Nephron progenitor cell (in vitro differentiated cells): ENCODE data around the gene ZKSCAN2.

Source experiments
- DNase-seq: peaks from one replicate; pipeline ENCODE4 v3.0.0; 2021
- H3K27ac Mint-ChIP-seq: 2 replicates; pipeline ENCODE4 v1.8.0; 2021; ENCODE audit warnings: mild to moderate bottlenecking, moderate library complexity, mixed read lengths
- H3K27me3 Mint-ChIP-seq: 2 replicates; pipeline ENCODE4 v1.8.0; 2021; ENCODE audit warnings: mild to moderate bottlenecking, low read depth, mixed read lengths; ENCODE audit not compliant: poor library complexity
- H3K36me3 Mint-ChIP-seq: 2 replicates; pipeline ENCODE4 v1.8.0; 2021; ENCODE audit warnings: low read depth, mixed read lengths
- H3K4me1 Mint-ChIP-seq: 2 replicates; pipeline ENCODE4 v1.8.0; 2021; ENCODE audit warnings: mixed read lengths
- H3K4me3 Mint-ChIP-seq: 2 replicates; pipeline ENCODE4 v1.8.0; 2021; ENCODE audit warnings: mild to moderate bottlenecking, moderate library complexity, mixed read lengths
- H3K9me3 Mint-ChIP-seq: 2 replicates; pipeline ENCODE4 v1.8.0; 2021; ENCODE audit warnings: mild to moderate bottlenecking, moderate library complexity, mixed read lengths
- CTCF ChIP-seq: fragments of 200-600 bp; sonication (generic); IDR thresholded peaks from 2 replicates; pipeline ENCODE4 v1.5.0; 2021; ENCODE audit warnings: antibody characterized with exemption

The ZKSCAN2 gene

GRCh38 chr16:25253322-25253721 lies 4.3 kb downstream of the ZKSCAN2 start:
- TF ChIP-seq CTCF, result no peak
- peaks cover 9% of the 10 kb centered on the region for H3K27me3 Mint-ChIP-seq
- H3K4me3 Mint-ChIP-seq, result no peak overlapping the region
- no peak for DNase-seq
- peaks cover 63% of the 10 kb centered on the region for H3K36me3 Mint-ChIP-seq
- H3K9me3 Mint-ChIP-seq, result peaks cover 19% of the 10 kb centered on the region
- H3K4me1 Mint-ChIP-seq, result peaks cover 25% of the 10 kb centered on the region
- H3K27ac Mint-ChIP-seq, result no peak overlapping the region

DNA sequence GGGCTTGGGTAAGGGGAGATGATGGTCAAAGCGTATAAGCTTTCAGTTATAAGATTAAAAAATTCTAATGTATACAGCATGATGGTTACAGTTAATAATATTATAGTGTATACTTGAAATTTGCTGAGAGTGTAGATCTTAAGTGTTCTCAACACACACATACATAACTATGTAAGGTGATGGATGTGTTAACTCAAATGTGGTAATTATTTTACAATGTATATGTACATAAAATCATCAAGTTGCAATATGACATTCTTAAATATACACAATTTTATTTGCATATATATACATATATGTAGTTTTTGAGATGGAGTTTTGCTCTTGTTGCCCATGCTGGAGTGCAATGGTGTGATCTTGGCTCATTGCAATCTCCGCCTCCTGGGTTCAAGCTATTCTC lies 7.2 kb downstream of the ZKSCAN2 start:
- Mint-ChIP-seq H3K27ac (no peak overlapping the region), H3K4me1 (peaks cover 10% of the 10 kb centered on the region), H3K9me3 (peaks cover 32% of the 10 kb centered on the region), H3K36me3 (peaks cover 87% of the 10 kb centered on the region), H3K4me3 (no peak overlapping the region), H3K27me3 (peaks cover 2% of the 10 kb centered on the region)
- DNase-seq, result no peak
- TF ChIP-seq CTCF, result no peak

DNA sequence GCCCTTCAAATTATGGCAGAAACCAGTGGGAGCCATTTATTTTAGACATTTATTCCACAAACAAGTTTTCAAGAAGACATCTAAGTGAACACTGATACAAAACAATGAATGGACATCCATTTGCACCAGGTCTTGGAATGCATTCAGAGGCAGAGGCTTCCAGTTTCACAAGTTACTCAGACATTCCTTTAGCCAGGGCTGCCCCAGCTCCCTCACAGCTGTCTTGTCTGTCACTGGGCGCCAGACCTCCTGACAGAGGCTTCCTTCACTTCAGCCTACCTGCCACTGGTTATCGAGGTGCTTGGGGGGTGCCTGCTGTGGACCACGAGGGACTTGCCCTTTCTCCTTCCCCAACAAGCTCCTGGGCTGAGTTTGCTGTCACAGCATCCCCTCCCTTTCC lies 21.7 kb downstream of the ZKSCAN2 start:
- Mint-ChIP-seq H3K4me1 (no peaks in the 10 kb centered on the region), H3K4me3 (no peak overlapping the region), H3K27ac (no peak overlapping the region), H3K27me3 (peaks cover 10% of the 10 kb centered on the region), H3K36me3 (peaks cover 4% of the 10 kb centered on the region), H3K9me3 (no peaks in the 10 kb centered on the region)
- no peak for DNase-seq
- no peak for TF ChIP-seq CTCF

GRCh38 chr16:25228372-25228771 lies 29.3 kb downstream of the ZKSCAN2 start:
- Mint-ChIP-seq H3K36me3 (no peaks in the 10 kb centered on the region), H3K9me3 (no peaks in the 10 kb centered on the region), H3K4me1 (no peaks in the 10 kb centered on the region), H3K27ac (no peak overlapping the region), H3K27me3 (peaks cover 5% of the 10 kb centered on the region), H3K4me3 (no peak overlapping the region)
- DNase-seq, result no peak
- TF ChIP-seq CTCF, result no peak

GRCh38 chr16:25224731-25225319 lies 32.8 kb downstream of the ZKSCAN2 start:
- no peak overlapping the region for H3K27ac Mint-ChIP-seq

More at GRCh38 chr16:25224731-25225319, 32.8 kb downstream of the ZKSCAN2 start:
- no peak overlapping the region for H3K4me3 Mint-ChIP-seq
- H3K9me3 Mint-ChIP-seq, result no peaks in the 10 kb centered on the region
- H3K4me1 Mint-ChIP-seq, result no peaks in the 10 kb centered on the region
- TF ChIP-seq CTCF, result no peak
- no peak for DNase-seq
- no peaks in the 10 kb centered on the region for H3K27me3 Mint-ChIP-seq
- no peaks in the 10 kb centered on the region for H3K36me3 Mint-ChIP-seq
